HUDEP-2 (cell line): ENCODE measurements around the gene LYPD8.
A peak's percentile ranks its signal among the peaks of the same experiment; 100 is the strongest.
"Not testable (repeated sequence)": the region's sequence is repeated elsewhere in the genome, so short reads cannot be mapped to it uniquely, and the experiment has no call there.

Source experiments
- DNase-seq, 76 experiments: peaks; one replicate each; lab custom pipeline; 2025; ENCODE audit not compliant: unreplicated experiment in 76 of 76; lab: John Stamatoyannopoulos, UW

LYPD8 gene, protein sequence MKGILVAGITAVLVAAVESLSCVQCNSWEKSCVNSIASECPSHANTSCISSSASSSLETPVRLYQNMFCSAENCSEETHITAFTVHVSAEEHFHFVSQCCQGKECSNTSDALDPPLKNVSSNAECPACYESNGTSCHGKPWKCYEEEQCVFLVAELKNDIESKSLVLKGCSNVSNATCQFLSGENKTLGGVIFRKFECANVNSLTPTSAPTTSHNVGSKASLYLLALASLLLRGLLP

GRCh38 chr1:248755517-248755916 is at the start of gene LYPD8:
LYPD8 (minus strand) TSS chr1:248755759; CDS start chr1:248751081, 4,678 bp downstream.
- no peak for DNase-seq

GRCh38 chr1:248804771-248805681 is 49.5 kb upstream of the LYPD8 start:
- peak in 1 of 76 experiments; percentile 7 for DNase-seq

GRCh38 chr1:248803501-248803900 is 47.9 kb upstream of the LYPD8 start:
- DNase-seq: not testable (repeated sequence)

GRCh38 chr1:248802454-248802853 is 46.9 kb upstream of the LYPD8 start:
- no peak for DNase-seq

DNA sequence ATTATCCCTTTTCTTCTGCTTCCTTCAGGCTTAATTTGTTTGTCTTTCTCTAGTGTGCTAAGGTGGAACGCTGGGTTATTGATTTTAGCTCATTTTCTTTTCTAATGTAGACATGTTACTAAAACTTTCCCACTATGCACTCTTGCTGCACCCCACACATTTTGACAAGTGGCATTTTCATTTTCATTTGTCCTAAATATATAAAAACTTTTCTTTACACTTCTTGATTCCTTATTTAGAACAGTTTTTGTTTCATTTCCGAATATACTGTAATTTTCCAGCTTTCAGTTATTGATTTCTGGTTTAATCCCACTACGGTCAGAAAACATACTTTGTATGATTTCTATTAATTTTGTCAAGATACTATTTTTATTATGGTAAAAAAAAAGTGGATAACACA is 44.9 kb upstream of the LYPD8 start:
- no peak for DNase-seq

- no peak for DNase-seq
These were observed 43.2 kb upstream of the LYPD8 start for GRCh38 chr1:248798791-248799190.

GRCh38 chr1:248794663-248795062 is 39.1 kb upstream of the LYPD8 start:
- DNase-seq: not testable (repeated sequence)

DNA sequence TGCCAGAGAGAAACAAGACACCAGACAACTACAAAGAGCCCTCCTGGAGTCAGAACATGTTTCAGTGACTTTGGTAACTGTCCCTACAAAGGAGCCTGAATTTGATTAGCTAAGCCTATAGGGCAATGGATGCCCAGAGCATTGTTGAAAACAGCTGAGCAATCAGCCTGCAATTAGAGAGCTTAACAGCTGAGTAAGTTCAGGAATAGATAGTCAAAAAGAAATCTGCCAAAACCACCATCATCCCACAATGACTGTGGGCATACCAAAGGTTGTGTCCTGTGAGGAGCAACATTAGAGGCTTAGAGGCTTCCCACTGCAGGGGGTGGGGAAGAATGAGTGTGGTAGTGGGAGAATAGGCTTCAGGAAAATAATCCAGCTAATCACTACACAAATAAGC is 38.0 kb upstream of the LYPD8 start:
- DNase-seq: no peak

DNA sequence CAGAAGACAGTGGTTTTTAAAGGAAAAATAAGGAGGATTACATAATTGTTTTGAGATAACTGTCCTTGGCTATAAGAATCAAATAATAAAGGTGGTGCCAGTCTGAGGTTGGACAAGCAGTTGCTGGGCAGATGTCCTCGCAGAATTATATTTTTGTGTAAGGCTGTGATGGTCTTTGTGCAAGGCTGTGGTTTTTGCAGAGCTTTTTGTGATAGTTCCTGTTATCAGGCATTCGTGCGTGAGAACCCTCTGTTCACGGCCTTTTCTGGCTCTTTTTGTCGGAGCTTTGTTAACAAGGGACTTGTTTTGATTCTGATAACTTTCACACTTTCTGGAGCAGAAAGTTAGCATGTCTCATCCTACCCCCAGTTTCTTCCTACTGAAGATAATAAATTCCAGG is 36.8 kb upstream of the LYPD8 start:
- DNase-seq: no peak

GRCh38 chr1:248791010-248791409 is 35.5 kb upstream of the LYPD8 start:
- no peak for DNase-seq

DNA sequence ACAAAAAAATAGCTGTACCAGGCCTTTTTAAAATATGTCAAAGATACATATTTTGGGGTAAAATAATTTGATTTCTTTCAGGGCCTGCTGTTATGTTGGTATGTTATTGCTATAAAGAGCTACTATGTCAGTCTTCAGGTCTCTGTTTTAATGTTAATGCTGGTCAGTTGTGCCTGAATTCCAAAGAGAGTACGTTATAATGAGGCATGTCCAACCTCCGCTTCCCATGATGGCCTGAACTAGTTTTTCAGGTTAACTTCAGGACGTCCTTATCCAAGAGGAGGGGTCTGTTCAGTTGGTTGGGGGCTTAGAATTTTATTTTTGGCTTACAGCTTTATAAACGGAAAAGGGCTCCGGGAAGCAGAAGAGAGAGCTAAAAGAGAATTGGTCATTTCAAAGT is 34.9 kb upstream of the LYPD8 start:
- DNase-seq: no peak

GRCh38 chr1:248789337-248789736 is 33.8 kb upstream of the LYPD8 start:
- not testable (repeated sequence) for DNase-seq

GRCh38 chr1:248788327-248788726 is 32.8 kb upstream of the LYPD8 start:
- DNase-seq: no peak

DNA sequence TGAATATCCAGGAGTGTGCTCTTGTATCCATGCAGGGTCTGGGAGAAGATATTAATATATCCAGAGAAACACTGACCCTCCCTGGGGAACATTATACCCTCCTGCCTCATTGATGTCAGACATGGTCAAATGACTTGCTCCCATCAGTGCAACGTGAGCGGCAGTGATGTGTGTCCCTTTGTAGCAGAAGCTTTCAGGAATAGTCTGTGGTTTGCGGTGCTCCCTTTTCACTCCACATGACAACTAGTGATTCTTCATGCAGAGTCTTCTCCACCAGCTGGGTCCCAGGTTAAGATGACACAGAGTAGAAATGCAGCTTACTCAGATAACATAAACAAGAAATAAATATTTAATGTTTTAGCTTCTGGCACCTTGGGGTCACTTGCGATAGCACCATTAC is 31.9 kb upstream of the LYPD8 start:
- no peak for DNase-seq

GRCh38 chr1:248786156-248786555 is 30.6 kb upstream of the LYPD8 start:
- peak in 10 of 76 experiments; percentile 10 to 44 (median 23) for DNase-seq

DNA sequence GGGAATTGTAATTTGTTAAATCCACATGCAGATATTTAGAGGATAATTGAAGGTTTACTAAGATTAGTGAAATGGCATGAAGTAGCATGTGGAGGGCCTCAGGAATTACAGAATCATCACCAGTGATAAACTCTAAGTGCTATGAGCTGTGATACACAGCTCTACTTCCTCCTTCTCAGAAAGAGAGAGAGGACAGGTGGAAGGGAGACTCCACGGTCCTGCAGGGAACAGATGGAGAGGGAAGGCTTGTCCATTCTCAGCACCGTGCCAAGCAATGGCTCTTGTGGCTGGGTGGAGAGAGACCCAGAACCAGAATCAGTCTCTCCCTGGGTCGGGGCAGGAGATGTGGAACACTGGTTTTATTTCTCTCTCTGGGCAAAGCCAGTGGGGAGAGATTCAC is 27.8 kb upstream of the LYPD8 start:
- no peak for DNase-seq

DNA sequence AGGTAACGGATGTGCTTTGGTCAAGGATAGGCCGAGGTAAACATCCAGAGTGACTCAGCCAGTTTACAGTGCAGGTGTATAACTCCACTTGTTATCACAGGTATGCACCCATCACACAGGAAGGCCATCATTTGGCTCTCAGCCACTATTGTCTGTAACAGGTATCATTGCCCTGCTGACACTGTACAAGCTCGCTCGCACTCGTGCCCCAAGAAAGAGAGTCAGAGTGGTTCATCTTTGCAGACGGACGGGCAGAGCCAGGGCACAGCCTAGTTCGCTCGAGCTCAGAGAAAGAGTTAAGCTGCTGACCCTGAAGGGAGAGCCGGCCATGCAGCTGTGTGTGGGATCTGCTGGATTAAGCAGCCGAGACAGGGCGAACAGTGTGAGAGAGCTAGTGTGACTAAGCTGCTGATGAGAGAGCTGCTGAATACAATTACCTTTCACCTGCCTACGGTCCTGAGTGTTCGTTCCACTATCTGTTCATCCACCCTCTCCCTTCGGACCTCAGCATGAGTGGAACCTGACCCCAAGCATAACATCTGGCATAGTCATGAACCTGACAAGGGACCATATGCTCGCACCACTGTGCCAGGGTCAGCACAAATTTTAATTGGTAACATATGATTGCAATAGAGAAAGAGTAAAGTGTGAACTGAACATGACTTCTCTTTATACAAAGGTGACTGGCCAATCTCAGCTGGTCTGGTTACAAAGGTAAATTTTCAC is 27.0 kb upstream of the LYPD8 start:
- no peak for DNase-seq

DNA sequence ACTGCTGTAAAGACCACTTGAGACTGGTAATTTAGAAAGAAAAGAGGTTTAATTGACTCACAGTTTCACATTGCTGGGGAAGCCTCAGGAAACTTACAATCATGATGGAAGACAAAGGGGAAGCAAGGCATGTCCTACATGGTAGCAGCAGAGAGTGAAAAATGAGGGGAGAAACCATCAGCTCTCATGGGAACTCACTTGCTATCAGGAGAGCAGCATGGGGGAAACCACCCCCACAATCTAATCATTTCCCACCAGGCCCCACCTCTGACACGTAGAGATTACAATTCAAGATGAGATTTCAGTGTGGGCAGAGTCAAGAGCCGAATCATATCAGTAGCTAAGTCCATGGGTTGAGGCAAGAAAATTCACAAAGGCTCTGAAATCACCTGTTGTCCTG is 23.8 kb upstream of the LYPD8 start:
- peak in 15 of 76 experiments; percentile 1 to 50 (median 13) for DNase-seq

DNA sequence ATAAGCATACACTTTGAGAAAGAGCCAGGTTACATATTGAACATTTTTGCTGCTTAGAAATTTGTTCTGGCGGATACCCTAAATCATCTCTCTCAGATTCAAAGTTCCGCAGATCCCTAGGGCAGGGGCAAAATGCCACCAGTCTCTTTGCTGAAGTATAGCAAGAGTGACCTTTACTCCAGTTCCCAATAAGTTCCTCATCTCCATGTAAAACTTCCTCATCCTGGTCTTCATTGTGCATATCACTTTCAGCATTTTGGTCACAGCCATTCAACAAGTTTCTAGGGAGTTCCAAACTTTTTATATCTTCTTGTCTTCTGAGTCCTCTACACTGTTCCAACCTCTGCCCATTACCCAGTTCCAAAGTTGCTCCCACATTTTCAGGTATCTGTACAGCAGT is 23.3 kb upstream of the LYPD8 start:
- no peak for DNase-seq

GRCh38 chr1:248776991-248777390 is 21.4 kb upstream of the LYPD8 start:
- DNase-seq: no peak

- DNase-seq: no peak
These were observed 19.9 kb upstream of the LYPD8 start for GRCh38 chr1:248775441-248775840.
